Fibroblast of peridontal ligament (primary cell): ENCODE results near the gene DNAJC30.

ENCODE experiments used
- DNase-seq: peaks from one replicate; pipeline ENCODE4 v3.0.0-alpha.2; 2010; ENCODE audit errors: extremely low read depth

DNAJC30 gene

GRCh38 chr7:73708961-73709549, 25.8 kb upstream of the DNAJC30 start:
- no peak for DNase-seq

GRCh38 chr7:73707045-73707631, 23.9 kb upstream of the DNAJC30 start:
- no peak for DNase-seq

- DNase-seq = no peak
Observed at GRCh38 chr7:73706126-73707044, 23.1 kb upstream of the DNAJC30 start.

- DNase-seq = no peak
Observed at GRCh38 chr7:73705551-73705920, 22.3 kb upstream of the DNAJC30 start.

- DNase-seq = peak; percentile 30
Observed at GRCh38 chr7:73704640-73705550, 21.6 kb upstream of the DNAJC30 start.

GRCh38 chr7:73703757-73704639, 20.7 kb upstream of the DNAJC30 start:
- DNase-seq = no peak

- no peak for DNase-seq
Observed at GRCh38 chr7:73703225-73703624, 20.0 kb upstream of the DNAJC30 start.

- DNase-seq = no peak
Observed at GRCh38 chr7:73702665-73703064, 19.4 kb upstream of the DNAJC30 start.

GRCh38 chr7:73702226-73702625, 19.0 kb upstream of the DNAJC30 start:
- DNase-seq = no peak

- DNase-seq = peak; percentile 41
Observed at GRCh38 chr7:73701357-73701995, 18.2 kb upstream of the DNAJC30 start.

GRCh38 chr7:73700581-73701134, 17.4 kb upstream of the DNAJC30 start:
- DNase-seq = no peak

GRCh38 chr7:73700069-73700423, 16.8 kb upstream of the DNAJC30 start:
- DNase-seq = no peak

GRCh38 chr7:73699370-73700068, 16.3 kb upstream of the DNAJC30 start:
- DNase-seq = no peak

GRCh38 chr7:73698410-73698809, 15.2 kb upstream of the DNAJC30 start:
- no peak for DNase-seq

GRCh38 chr7:73696372-73696771, 13.1 kb upstream of the DNAJC30 start:
- no peak for DNase-seq

- DNase-seq = no peak
Observed at GRCh38 chr7:73690646-73691045, 7.4 kb upstream of the DNAJC30 start.

- no peak for DNase-seq
Observed at GRCh38 chr7:73688288-73688687, 5.0 kb upstream of the DNAJC30 start.

GRCh38 chr7:73685311-73685710, 2.1 kb upstream of the DNAJC30 start:
- no peak for DNase-seq
